ENCODE measurements around the gene UBR1. TPM values are rescaled to one million over a fixed set of nuclear protein-coding genes. Genes with fewer than 3 reads are reported as not detected.

UBR1 gene
- total and polyA plus RNA-seq, 2 experiments from 2014 or later: 17.2 to 19.6 TPM

- H3K27ac ChIP-seq (ENCODE audit: low read depth): no peak overlapping the region
- H3K4me3 Mint-ChIP-seq: no peak overlapping the region
These were observed 3.7 kb downstream of the UBR1 start for GRCh38 chr15:43102187-43102586.

More at GRCh38 chr15:43102187-43102586, 3.7 kb downstream of the UBR1 start:
- no peak for ATAC-seq
- TF ChIP-seq JUNB (IDR thresholded peaks at IDR 0.05; ENCODE audit: unreplicated experiment): no peak
- TF ChIP-seq ZNF462 (CRISPR knock-in tag; IDR thresholded peaks at IDR 0.05): no peak
- no peak for TF ChIP-seq CTCF (conservative IDR thresholded peaks at IDR 0.05; ENCODE audit: low read depth in 2 of 2)
- TF ChIP-seq CREB1 (CRISPR knock-in tag; IDR thresholded peaks at IDR 0.05; ENCODE audit: low read depth): no peak
- no peak for TF ChIP-seq ZNF331 (CRISPR knock-in tag; IDR thresholded peaks at IDR 0.05; ENCODE audit: low read depth)
- no peak for TF ChIP-seq NANOG (IDR thresholded peaks at IDR 0.05; ENCODE audit: borderline replicate concordance)
- no peak for TF ChIP-seq ZNF114 (CRISPR knock-in tag; IDR thresholded peaks at IDR 0.05)
- TF ChIP-seq ETS1 (IDR thresholded peaks at IDR 0.05): no peak
- TF ChIP-seq EZH2 (IDR thresholded peaks at IDR 0.05; ENCODE audit: low read depth, unreplicated experiment): no peak
- TF ChIP-seq STAT1 (IDR thresholded peaks at IDR 0.05; ENCODE audit: unreplicated experiment): no peak
- no peak for TF ChIP-seq EZH2phosphoT487 (IDR thresholded peaks at IDR 0.05; ENCODE audit: unreplicated experiment)
- no peak for TF ChIP-seq POLR2AphosphoS5 (IDR thresholded peaks at IDR 0.05; ENCODE audit: low read depth)
- Mint-ChIP-seq H3K9me3 (no peaks in the 10 kb centered on the region), H3K4me1 (peaks cover 4% of the 10 kb centered on the region; the same call in 1 of the 3 replicates), H3K27me3 (ENCODE audit: insufficient read depth, low read depth, poor library complexity) (peaks cover 6% of the 10 kb centered on the region), H3K27ac (no peak overlapping the region), H3K36me3 (ENCODE audit: low read depth) (peaks cover 21% of the 10 kb centered on the region)
- DNase-seq (ENCODE audit: low spot score): no peak
- Histone ChIP-seq H3F3A (replicated peaks; ENCODE audit: low read depth) (no peaks in the 10 kb centered on the region), H3K4me1 (ENCODE audit: insufficient read depth) (peaks cover 5% of the 10 kb centered on the region), H4K20me1 (replicated peaks; ENCODE audit: insufficient read depth) (no peaks in the 10 kb centered on the region; the same call in none of the 2 replicates), H3K4me3 (no peak overlapping the region), H3K27me3 (ENCODE audit: insufficient read depth) (no peaks in the 10 kb centered on the region), H3K4me2 (no peak overlapping the region), H3K36me3 (ENCODE audit: insufficient read depth) (no peaks in the 10 kb centered on the region), H3K79me2 (replicated peaks; ENCODE audit: insufficient read depth) (peaks cover 82% of the 10 kb centered on the region), H2AFZ (no peak overlapping the region), H3K9me2 (ENCODE audit: insufficient read depth) (no peaks in the 10 kb centered on the region)
